Sciatic nerve (tissue), 2 donors: ENCODE results near the gene KCNT1. TPM values are rescaled to one million over a fixed set of nuclear protein-coding genes. Genes with fewer than 3 reads are reported as not detected.

Source experiments
- ATAC-seq: fragments of 200-7000 bp; cut with Tn5 transposase; one replicate; pipeline ENCODE4 v1.9.1; 2020; ENCODE audit warnings: mild to moderate bottlenecking, moderate library complexity
- DNase-seq: peaks from one replicate; pipeline ENCODE4 v3.0.0-alpha.2; 2020; ENCODE audit warnings: low spot score
- intact Hi-C: fragments of 100-400 bp; cut with DNase I; formaldehyde crosslinking; loops from one replicate; pipeline ENCODE4 v1.14.2; 2022
- total RNA-seq: library from RNA; stranded (reverse); fragmentation: NEBNext Ultra II Directional; extraction: Animal tissue kit (Norgen Biotek cat#: 25700); gene quantifications from one replicate; pipeline ENCODE4 v1.2.1, GENCODE V29; 2021
- donor health status: DM: no; HTN: no; CAD: no.
- donor health status: DM: no; HTN: no; CAD: no.

KCNT1 gene
- total RNA-seq, 1 donor from 2014 or later: 0.53 TPM

DNA sequence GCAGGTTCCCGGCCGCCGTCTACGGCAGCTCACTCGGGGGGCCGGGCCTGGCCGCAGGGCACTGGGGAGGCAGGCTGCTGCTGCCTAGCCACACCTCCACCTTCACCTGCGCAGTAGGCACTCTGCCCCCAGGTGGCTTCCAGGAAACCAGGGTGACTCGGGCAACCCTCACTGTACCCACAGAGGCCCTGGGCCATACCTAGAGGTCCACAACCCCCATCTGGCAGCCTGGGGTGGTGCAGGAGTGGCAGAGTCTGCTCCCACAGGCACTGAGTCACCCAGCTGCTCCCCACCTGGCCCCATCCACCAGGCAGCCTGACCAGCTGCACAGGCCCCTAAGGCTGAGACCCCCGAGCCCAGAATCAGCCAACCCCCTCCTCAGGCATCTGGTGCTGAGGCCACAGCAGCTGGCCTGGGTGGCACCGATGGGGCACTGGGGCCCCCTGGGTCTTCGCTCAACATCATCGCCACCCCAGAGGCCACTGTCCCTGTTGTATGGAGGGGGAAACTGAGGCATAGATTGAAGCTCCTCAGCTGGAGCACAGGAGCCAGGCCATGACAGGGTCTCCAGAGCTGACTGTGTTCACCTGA lies 70.2 kb downstream of the KCNT1 start:
- DNase-seq: no peak
- intact Hi-C loops: no loop called here
- ATAC-seq: no peak

DNA sequence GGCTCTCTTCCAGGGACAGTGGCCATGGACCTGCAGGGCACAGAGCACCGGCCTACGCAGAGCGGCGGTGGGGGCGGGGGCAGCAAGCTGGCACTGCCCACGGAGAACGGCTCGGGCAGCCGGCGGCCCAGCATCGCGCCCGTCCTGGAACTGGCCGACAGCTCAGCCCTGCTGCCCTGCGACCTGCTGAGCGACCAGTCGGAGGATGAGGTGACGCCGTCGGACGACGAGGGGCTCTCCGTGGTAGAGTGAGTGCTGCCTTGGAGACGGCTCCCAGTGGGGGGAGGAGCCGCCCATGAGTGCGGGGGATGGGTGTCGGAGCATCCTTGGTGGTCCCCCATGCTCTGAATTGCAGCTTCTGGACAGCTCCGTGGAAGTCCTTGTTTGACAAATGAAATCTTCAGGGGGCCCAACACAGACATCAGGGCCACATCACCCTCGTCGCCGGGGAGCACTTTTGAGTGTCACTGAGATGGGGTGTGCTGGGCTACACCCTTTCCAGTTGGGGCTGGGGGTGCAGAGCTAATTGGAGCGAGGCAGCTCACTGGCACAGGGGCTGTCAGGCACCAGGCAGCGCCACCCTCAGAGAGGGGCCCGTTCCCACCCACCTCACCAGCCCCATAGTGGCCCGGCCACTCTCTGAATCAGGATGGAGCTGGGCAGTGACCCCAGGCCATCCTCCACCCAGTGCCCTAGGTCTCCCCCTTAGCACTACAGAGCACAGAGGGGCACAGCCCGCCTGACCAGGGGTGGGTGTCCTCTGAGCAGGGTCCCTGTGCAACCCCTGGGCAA lies 70.9 kb downstream of the KCNT1 start:
- ATAC-seq (no peak), DNase-seq (no peak)
- intact Hi-C loops: no loop called here

DNA sequence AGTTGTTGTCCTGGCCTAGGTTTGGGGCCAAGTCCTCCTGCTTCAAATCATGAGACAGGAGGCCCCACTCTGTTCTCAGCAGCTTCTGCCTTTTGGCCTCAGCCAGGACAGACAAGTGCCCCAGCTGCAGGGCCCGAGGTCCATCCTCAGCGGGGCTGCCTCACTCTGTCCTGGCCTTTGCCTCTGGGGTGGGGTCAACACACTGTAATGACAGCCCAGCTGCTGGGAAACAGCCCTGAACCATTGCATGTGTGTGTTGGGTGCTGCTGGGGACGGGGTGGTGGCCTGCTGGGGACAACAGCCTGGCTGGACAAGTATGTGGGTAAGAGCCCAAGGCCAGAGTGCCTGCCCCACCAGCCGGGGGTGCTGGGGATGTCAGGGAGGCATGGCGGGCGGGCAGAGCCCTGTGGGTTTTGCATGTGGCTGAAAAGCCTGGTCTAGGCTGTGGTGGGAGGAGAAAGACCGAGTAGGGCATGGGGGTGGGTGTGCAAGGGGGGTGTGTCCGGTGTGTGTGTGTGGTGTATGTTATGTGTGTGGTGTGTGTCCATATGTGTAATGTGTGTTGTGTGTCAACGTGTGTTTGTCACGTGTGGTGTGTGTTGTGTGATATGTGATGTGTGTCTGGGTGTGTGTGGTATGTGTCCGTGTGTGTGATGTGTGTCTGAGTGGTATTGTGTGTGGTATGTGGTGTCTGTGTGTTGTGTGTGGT lies 71.7 kb downstream of the KCNT1 start:
- ATAC-seq: no peak
- no peak for DNase-seq
- intact Hi-C loops: no loop called here

DNA sequence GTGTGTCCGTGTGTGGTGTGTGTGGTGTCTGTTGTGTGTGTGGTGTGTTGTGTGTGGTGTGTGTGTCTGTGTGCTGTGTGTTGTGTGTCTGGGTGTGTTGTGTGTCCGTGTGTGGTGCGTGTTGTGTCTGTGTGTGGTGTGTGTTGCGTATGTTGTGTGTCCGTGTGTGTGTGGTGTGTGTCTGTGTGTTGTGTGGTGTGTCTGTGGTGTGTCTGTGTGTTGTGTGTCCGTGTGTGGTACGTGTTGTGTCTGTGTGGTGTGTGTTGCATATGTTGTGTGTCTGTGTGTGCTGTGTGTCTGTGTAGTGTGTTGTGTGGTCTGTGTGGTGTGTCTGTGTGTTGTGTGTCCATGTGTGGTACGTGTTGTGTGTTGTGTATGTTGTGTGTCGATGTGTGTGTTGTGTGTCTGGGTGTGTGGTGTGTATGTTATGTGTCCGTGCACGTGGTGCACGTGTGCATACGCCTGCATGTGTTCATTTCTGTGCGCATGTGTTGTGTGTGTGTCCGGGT lies 72.3 kb downstream of the KCNT1 start:
- intact Hi-C loops: no loop called here
- ATAC-seq: no peak
- no peak for DNase-seq

DNA sequence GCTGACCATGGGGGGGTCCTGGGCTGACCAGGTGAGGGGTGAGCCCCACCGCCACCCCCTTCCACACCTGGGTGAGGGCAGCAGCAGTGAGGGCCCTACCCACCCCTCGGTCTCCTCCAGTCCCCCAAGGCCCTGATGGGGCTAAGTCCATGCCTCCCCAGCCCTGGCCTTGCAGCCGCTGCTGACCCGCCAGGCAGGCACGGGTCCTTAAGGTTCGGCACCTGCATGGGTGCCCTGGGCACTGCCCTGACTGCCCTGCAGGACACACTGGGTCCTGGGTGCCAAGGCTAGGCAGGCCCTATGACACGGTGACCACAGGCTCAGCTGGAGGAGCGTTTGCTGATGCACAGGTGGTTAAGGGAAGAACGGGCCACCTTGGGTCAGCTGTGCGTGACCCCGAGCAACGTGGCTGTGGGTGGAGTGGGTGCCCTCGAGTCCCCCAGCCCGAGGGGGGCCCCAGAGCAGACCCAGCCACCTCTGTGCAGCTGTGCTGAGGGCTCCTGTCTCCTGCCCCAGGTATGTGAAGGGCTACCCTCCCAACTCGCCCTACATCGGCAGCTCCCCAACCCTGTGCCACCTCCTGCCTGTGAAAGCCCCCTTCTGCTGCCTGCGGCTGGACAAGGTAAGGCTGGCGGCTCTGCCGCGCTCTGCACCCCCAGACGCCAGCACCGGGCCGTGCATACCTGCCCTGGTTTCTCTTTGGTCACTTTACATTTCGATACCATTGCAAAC lies 73.0 kb downstream of the KCNT1 start:
- no peak for DNase-seq
- intact Hi-C loops: no loop called here
- ATAC-seq: no peak

DNA sequence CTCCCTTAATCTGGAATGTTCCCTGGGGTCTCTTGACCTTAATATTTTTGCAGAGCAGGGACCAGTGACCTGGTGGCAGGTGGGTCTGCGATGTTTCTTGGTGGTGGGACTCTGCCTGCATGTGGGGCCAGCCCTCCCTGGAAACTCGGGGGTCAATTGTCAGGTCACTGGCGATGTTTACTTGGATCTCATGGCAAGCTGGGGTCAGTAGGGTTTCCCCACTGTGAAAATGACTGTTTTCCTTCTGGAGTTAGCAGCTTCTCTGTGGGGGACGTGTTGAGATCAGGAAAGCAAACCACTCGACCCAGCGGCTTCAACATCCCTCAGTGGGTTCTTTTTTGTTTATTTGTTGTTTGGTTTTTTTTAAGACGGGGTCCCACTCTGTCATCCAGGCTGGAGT lies 73.9 kb downstream of the KCNT1 start:
- intact Hi-C loops: no loop called here
- no peak for DNase-seq
- no peak for ATAC-seq

DNA sequence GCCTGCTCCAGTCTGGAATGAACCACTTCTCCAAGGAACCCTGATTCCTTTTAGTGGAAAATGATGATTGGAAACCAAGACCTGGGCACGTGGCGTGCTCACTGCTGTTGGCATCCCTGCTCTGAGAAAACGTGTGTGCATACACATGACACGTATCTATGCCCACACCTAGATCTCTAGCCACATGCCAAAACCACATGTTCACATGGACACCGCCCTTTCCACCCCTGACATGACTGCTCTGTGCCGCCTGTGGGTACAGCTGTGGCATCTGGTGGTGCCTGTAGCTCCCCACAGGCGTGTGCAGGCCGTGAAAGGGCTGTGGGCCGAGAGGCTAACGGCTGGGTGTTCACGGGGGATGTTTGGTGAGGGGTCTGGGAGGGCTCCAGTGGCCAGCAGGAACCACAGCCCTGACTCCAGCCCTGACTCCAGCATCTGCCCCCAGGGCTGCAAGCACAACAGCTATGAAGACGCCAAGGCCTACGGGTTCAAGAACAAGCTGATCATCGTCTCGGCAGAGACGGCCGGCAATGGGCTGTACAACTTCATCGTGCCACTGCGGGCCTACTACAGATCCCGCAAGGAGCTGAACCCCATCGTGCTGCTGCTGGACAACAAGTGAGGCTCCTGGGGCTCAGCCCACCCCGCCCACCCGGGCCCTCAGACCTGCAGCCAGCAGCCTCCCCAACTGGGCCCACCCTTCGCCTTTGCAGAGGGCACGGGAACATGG lies 75.1 kb downstream of the KCNT1 start:
- no peak for ATAC-seq
- DNase-seq: no peak
- intact Hi-C loops: no loop called here

DNA sequence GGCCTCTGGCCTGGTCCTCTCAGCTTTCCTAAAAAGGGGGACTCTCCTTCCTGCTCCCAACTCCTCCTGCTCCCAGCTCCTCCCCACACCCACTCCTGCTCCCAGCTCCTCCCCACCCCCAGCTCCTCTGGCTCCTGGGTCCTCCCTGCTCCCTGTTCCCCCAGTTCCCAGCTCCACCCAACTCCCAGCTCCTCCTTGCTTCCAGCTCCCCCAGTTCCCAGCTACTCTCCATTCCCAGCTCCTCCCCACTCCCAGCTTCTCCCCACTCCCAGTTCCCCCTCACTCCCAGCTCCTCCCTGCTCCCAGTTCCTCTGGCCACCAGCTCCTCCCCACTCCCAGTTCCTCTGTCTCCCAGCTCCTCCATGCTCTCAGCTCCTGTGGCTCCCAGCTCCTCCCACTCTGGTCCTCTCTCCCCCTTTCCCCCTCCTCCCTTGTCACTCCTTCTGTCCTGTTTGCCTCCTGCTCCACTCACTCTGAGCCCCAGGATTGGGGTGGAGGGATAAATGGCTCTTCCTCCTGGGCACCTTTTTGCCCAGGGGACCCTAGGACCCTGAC lies 75.7 kb downstream of the KCNT1 start:
- DNase-seq (no peak), ATAC-seq (no peak)
- intact Hi-C loops: no loop called here

DNA sequence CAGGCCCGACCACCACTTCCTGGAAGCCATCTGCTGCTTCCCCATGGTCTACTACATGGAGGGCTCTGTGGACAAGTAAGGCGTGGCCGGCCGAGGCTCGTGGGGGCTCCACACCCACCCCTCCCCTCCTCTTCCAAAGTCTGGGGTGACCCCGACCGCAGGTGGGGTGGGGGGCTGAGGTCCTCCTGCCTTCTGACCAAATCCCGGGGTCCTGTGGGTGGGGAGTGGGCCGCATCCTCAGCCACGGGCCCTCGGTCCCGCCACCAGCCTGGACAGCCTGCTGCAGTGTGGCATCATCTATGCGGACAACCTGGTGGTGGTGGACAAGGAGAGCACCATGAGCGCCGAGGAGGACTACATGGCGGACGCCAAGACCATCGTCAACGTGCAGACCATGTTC lies 76.4 kb downstream of the KCNT1 start:
- DNase-seq: no peak
- intact Hi-C loops: no loop called here
- no peak for ATAC-seq

DNA sequence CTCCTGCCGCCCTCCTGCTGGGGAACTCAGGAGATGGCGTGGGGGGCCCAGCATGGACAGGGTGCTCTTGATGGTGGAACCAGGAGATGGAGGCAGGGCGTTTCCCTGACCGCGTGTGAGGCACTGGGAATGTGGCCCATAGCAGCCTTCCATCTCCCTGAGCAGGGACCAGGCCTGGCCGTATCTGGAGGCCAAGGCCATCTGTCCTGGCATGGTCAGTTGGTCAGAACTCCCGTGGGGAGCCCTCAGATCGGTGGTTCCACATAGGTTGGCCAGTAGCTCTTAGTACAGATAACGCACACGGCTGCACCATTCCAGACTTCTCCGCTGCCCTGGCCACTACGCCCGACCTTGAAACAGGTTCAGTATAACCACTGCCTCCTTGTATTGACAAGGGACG lies 77.6 kb downstream of the KCNT1 start:
- no peak for DNase-seq
- intact Hi-C loops: no loop called here

DNA sequence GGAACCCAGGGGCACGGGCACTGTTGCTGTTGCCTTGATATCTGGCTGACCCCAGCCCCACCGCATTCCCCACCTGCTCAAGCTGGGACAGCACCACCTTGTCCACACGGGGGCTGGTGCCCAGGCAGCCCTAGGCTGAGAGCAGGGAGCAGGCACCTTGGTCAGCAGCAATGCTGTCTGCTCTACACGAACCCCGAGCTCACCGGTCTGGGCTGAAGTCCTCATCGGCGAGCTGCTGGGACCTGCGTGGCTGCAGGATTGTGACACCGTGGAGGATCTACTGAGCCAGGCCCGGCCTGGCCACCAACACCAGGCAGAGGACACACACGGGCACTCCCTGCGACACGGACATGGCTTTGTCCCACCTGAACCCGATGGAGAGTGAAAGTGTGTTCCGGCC lies 78.1 kb downstream of the KCNT1 start:
- intact Hi-C loops: no loop called here
- DNase-seq: no peak
- ATAC-seq: no peak

More for the DNA sequence above, 77.6 kb downstream of the KCNT1 start:
- ATAC-seq: no peak

DNA sequence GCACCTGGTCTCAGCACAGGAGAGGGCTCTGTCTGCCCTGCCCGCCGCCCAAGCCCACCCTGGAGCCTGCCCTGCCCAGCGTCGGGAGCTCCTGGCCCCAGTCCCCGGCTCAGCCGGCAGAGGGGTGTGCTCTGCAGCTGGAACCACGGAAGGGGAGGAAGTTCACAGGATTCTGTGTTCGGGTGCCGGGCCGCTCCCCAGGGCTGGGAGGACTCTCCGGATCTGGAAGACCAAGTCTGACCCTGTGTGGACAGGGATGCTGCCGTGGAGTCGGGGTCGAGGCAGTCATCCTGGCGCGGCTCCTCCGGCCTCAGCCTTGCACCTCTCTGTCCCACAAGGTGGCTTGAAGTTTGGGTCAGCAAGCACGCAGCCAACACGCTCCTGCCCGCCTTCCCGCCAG lies 78.6 kb downstream of the KCNT1 start:
- ATAC-seq: no peak
- intact Hi-C loops: no loop called here
- DNase-seq: no peak

DNA sequence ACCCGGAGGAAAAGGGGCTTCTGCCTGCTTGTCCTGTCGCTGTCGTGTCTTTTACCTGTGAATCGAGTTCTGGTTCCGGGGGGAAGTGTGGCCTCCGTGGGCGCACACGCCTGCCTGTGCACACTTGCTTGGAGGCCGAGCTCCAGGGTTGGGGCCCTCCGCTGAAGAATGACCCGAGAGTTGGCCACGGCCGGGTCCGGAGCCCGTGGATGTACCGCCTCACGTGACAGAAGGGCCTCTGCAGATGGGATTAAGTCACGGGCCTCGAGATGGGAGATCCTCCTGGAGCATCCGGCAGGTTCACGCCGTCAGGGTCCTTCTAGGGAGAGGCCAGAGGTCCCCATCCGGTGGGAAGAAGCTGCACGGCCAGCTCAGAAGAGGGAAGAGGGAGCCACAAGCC lies 81.0 kb downstream of the KCNT1 start:
- DNase-seq (no peak), ATAC-seq (no peak)
- intact Hi-C loops: no loop called here

DNA sequence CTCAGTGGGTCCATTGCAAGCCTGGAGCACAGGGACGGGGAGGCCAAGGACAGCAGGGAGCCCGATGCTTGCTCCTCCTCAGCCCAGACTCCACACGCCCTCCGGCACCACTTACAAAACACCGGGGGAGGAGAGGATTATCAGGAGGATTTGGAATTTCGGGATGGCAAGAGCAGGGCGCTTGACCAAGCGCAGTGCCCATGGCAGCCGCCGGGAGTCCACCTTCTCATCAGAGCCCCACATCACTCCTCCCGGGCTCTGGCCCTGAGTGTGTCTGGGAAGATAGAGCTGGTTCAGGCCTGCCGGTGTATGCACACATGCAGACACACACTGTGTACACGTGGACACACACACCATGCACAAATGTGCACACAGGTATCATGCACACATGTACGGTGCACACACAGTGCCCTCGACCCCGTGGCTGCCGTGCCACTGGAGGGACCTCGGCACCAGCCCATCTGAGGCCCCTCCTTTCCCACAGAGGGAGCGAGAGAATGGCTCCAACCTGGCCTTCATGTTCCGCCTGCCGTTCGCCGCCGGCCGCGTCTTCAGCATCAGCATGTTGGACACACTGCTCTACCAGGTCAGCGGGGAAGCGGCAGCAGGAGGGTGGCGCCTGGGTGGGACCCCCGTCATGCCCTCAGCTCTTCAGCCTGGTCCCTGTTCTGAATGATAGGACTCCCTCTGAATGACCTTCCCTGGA lies 81.7 kb downstream of the KCNT1 start:
- ATAC-seq (no peak), DNase-seq (no peak)
- intact Hi-C loops: no loop called here

DNA sequence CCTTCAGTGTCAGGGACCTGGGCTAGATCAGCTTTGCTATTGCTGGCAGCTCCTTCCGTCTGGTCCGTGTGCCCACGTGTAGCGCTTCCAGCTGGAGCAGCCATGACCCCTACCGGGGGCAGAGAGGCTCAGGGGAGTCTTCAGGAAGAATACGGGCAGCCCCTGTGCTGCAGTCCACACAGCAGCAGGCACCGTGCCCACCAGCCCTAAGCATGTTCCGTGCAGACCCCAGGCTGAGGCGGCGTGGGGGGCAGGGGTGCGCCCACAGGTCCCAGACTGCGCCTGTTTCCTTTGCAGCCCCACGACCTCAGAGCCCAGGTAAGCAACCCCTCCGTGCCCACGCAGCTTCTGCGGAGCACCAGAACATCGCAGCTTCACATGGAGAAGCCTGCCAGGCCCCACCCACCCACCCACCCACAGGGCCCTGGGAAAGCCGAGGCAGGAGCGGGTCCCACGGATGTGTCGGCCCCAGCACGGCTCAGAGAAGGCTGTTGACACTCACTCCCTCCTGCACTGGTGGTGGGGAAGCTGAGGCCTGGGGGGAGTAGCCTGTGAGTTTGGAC lies 83.1 kb downstream of the KCNT1 start:
- intact Hi-C loops: no loop called here
- DNase-seq (no peak), ATAC-seq (no peak)

DNA sequence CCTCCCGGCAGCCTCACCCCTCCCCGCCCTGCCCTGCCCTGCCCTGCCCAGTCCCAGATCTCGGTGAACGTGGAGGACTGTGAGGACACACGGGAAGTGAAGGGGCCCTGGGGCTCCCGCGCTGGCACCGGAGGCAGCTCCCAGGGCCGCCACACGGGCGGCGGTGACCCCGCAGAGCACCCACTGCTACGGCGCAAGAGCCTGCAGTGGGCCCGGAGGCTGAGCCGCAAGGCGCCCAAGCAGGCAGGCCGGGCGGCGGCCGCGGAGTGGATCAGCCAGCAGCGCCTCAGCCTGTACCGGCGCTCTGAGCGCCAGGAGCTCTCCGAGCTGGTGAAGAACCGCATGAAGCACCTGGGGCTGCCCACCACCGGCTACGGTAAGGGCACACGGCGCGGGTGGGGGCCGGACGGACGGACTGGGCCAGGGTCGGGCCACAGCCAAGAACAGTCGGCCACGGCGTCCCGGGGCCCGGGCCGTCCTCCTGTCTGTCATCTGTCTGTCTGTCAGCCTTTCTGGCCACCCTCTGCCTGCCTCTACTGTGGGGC lies 84.2 kb downstream of the KCNT1 start:
- intact Hi-C loops: no loop called here
- DNase-seq (no peak), ATAC-seq (no peak)

DNA sequence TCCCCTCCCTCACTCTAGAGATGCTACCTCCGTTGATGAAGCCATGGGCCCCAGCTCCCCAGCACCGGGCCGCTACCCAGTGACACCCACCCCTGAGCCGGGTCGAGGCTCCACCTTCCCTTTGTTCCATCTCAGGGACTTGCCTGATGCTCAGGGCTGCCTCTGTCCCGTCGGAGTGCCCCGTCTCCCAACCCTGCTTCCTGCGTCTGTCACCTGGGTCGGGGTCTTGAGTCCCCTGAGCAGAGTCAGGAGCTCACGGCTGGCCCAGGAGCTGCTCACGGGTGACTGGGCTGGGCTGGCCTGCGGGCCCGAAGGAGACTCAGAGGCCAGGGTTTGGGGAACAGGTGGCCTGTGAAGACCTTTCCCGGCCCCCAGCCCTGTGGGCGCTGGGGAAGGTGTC lies 85.3 kb downstream of the KCNT1 start:
- ATAC-seq (no peak), DNase-seq (no peak)
- intact Hi-C loops: no loop called here
